ENCODE measurements around the gene ITGB4.

DNA sequence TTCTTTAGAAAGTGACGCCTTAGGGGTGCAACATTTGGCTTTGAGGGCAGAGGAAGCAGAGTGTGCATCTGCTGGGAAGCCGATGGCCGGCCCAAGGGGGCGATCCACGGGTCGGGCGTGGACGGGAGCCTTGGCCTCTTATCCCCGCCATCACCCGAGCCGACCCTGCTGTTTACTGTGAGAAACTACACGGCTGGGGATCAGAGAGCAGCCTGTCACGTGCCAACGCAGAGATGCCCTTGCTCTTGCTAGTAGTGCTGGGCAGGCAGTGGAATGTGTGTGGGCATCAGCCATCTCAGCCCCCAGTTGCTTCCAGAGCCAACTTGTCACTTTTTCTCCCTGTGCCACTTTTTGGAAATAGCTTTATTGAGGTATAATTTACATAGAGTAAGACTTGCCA, 26.7 kb upstream of the ITGB4 start:
- TF ChIP-seq AKAP8 (CRISPR knock-in tag; IDR thresholded peaks at IDR 0.05), result no peak
- TF ChIP-seq ZNF780A (CRISPR knock-in tag; IDR thresholded peaks at IDR 0.05), result no peak
- no peak for TF ChIP-seq JUND (CRISPR knock-in tag; IDR thresholded peaks at IDR 0.05)
- no peak for TF ChIP-seq PCBP2 (optimal IDR thresholded peaks at IDR 0.05; ENCODE audit: low read depth, low read length, poor library complexity, severe bottlenecking)
- no peak for TF ChIP-seq HCFC1 (IDR thresholded peaks at IDR 0.05; ENCODE audit: low read depth, low read length)
- TF ChIP-seq CBX5 (CRISPR knock-in tag; IDR thresholded peaks at IDR 0.05; ENCODE audit: borderline replicate concordance), result no peak
- no peak for TF ChIP-seq ZNF230 (CRISPR knock-in tag; IDR thresholded peaks at IDR 0.05)
- no peak for TF ChIP-seq ZNF136 (CRISPR knock-in tag; IDR thresholded peaks at IDR 0.05; ENCODE audit: low read depth)
- no peak for TF ChIP-seq HDAC6 (IDR thresholded peaks at IDR 0.05; ENCODE audit: low read depth, low read length)
- TF ChIP-seq HDAC2 (CRISPR knock-in tag; IDR thresholded peaks at IDR 0.05), result no peak
- TF ChIP-seq, protein P1, sequence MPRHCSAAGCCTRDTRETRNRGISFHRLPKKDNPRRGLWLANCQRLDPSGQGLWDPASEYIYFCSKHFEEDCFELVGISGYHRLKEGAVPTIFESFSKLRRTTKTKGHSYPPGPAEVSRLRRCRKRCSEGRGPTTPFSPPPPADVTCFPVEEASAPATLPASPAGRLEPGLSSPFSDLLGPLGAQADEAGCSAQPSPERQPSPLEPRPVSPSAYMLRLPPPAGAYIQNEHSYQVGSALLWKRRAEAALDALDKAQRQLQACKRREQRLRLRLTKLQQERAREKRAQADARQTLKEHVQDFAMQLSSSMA (CRISPR knock-in tag; IDR thresholded peaks at IDR 0.05), result no peak
- no peak for TF ChIP-seq ZBTB21 (CRISPR knock-in tag; IDR thresholded peaks at IDR 0.05)
- no peak for TF ChIP-seq PHF8 (CRISPR knock-in tag; IDR thresholded peaks at IDR 0.05)
- no peak for TF ChIP-seq BCL6 (CRISPR knock-in tag; IDR thresholded peaks at IDR 0.05)
